Epithelial cell of esophagus (primary cell): Measurements from ENCODE around the gene C20orf202.

ENCODE experiments used
- DNase-seq: peaks from one replicate; pipeline ENCODE4 v3.0.0; 2010; ENCODE audit warnings: low read depth
- H3K4me3 ChIP-seq: 2 replicates; pipeline ENCODE4 v1.5.1; 2011; ENCODE audit warnings: mild to moderate bottlenecking, low read length, control low read depth
- TF ChIP-seq, protein P1 (sequence below): IDR thresholded peaks from 2 replicates; pipeline ENCODE4 v1.5.1; 2011; ENCODE audit warnings: low read depth, mild to moderate bottlenecking, low read length, control low read depth, inconsistent platforms; ENCODE audit not compliant: insufficient read depth; ENCODE audit errors: missing control alignments

Gene C20orf202

GRCh38 chr20:1186367-1186991 lies 16.8 kb upstream of the C20orf202 start:
- no peak overlapping the region for H3K4me3 ChIP-seq
- DNase-seq = no peak
- TF ChIP-seq, protein P1, sequence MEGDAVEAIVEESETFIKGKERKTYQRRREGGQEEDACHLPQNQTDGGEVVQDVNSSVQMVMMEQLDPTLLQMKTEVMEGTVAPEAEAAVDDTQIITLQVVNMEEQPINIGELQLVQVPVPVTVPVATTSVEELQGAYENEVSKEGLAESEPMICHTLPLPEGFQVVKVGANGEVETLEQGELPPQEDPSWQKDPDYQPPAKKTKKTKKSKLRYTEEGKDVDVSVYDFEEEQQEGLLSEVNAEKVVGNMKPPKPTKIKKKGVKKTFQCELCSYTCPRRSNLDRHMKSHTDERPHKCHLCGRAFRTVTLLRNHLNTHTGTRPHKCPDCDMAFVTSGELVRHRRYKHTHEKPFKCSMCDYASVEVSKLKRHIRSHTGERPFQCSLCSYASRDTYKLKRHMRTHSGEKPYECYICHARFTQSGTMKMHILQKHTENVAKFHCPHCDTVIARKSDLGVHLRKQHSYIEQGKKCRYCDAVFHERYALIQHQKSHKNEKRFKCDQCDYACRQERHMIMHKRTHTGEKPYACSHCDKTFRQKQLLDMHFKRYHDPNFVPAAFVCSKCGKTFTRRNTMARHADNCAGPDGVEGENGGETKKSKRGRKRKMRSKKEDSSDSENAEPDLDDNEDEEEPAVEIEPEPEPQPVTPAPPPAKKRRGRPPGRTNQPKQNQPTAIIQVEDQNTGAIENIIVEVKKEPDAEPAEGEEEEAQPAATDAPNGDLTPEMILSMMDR = no peak

GRCh38 chr20:1187605-1188171 lies 15.6 kb upstream of the C20orf202 start:
- H3K4me3 ChIP-seq = no peak overlapping the region
- TF ChIP-seq, protein P1 = no peak
- no peak for DNase-seq

- TF ChIP-seq, protein P1 = no peak
- no peak overlapping the region for H3K4me3 ChIP-seq
- DNase-seq = no peak
These were observed 14.9 kb upstream of the C20orf202 start for GRCh38 chr20:1188347-1188746.

DNA sequence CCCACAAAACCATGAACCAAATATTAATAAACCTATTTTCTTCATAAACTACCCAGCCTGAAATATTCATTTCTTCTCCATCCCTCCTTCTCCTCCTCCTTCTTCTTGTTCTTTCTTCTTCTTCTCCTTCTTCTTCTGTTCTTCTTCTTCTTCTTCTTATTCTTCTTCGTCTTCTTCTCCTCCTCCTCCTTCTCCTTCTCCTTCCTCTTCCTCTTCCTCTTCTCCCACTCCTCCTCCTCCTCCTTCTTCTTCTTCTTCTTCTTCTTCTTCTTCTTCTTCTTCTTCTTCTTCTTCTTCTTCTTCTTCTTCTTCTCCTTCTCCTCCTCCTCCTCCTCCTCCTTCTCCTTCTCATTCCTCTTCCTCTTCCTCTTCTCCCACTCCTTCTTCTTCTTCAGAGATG lies 13.4 kb upstream of the C20orf202 start:
- TF ChIP-seq, protein P1 = no peak
- no peak for DNase-seq
- H3K4me3 ChIP-seq = no peak overlapping the region

DNA sequence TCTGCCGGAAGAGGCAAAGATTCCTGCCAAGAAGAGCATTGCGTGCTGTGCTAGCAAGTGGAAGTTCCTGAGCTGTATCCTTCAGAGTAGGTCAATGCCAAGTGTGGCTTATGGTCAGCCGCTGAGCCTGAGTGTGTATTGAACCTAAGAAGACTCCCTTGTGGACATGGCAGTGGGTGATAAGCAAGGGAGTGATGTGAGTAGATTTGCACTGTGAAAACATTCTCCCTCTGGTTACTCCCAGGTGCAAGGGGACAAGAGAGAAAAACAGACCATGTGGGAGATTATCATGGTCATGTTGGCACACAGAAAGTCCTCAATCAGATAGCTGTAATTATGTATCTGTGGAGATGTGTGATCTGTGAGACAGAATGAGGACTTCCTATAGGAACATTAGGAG lies 12.4 kb upstream of the C20orf202 start:
- TF ChIP-seq, protein P1 = no peak
- no peak for DNase-seq
- no peak overlapping the region for H3K4me3 ChIP-seq

DNA sequence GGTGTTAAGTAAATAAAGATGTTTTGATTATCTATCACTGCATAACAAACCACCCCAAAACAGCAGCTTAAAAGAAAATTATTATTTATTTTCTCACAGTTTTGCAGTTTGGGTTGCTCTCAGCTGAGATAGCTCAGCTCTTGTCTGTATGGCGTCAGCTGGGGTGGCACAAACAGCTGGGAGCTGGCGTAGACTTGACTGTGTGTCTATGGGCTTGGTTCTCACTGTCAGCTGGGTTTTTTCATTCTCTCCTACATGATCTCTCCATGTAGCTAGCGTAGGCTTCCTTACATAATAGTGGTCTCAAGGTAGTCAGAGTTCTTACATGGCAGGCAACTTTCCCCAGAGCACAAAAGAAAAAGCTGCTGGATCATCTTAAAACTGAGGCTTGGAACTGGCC lies 12.0 kb upstream of the C20orf202 start:
- no peak for DNase-seq
- H3K4me3 ChIP-seq = no peak overlapping the region
- TF ChIP-seq, protein P1 = no peak

- DNase-seq = no peak
These were observed 8.0 kb upstream of the C20orf202 start for GRCh38 chr20:1195226-1195625.

More at GRCh38 chr20:1195226-1195625, 8.0 kb upstream of the C20orf202 start:
- H3K4me3 ChIP-seq = no peak overlapping the region
- TF ChIP-seq, protein P1 = no peak
